ENCODE data around the gene IARS1.
A peak's percentile ranks its signal among the peaks of the same experiment; 100 is the strongest.

IARS1 gene

GRCh38 chr9:92265154-92265553, 28.3 kb downstream of the IARS1 start:
- no peak for TF ChIP-seq YY1 (IDR thresholded peaks at IDR 0.05; ENCODE audit: insufficient read depth, insufficient read length)
- no peak for TF ChIP-seq ZNF274 (IDR thresholded peaks at IDR 0.05; ENCODE audit: low read depth, low read length)
- TF ChIP-seq SUZ12 (IDR thresholded peaks at IDR 0.05; ENCODE audit: extremely low read depth, insufficient read depth, insufficient read length): no peak
- Histone ChIP-seq H3K4me1 (ENCODE audit: insufficient read depth, insufficient read length) (no peaks in the 10 kb centered on the region), H3K36me3 (ENCODE audit: insufficient read depth, insufficient read length, low read length) (peaks cover 100% of the 10 kb centered on the region), H3K9ac (ENCODE audit: insufficient read length, low read depth) (no peak overlapping the region), H3K4me3 (ENCODE audit: insufficient read length, low read depth) (no peak overlapping the region), H3K9me3 (ENCODE audit: insufficient read depth, low read length) (no peaks in the 10 kb centered on the region), H3K27me3 (ENCODE audit: insufficient read depth, insufficient read length) (no peaks in the 10 kb centered on the region)
- no peak for DNase-seq (ENCODE audit: low read depth, low spot score)

DNA sequence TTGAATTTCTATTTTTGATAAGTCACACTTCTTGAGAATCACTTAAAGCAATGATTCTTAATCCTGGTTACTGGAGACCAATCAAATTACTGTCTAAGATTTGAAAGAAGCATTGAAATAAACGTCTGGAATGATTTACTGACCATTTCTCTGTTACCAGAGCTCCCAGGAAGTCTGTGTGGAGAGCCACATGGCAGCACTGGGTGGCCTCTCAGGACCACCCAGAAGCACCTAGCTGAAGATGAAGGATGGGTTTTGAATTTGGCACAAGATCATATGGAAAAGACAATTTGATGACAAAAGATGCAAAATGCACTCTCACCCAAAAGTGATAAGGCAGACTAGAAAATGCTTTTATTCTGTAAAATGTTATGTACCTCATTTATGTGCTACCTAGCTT, 30.4 kb downstream of the IARS1 start:
- Histone ChIP-seq H3K9ac (ENCODE audit: insufficient read length, low read depth) (no peak overlapping the region), H3K9me3 (ENCODE audit: insufficient read depth, low read length) (no peaks in the 10 kb centered on the region), H3K36me3 (ENCODE audit: insufficient read depth, insufficient read length, low read length) (peaks cover 100% of the 10 kb centered on the region), H3K4me3 (ENCODE audit: insufficient read length, low read depth) (no peak overlapping the region), H3K4me1 (ENCODE audit: insufficient read depth, insufficient read length) (no peaks in the 10 kb centered on the region), H3K27me3 (ENCODE audit: insufficient read depth, insufficient read length) (no peaks in the 10 kb centered on the region)
- no peak for DNase-seq (ENCODE audit: low read depth, low spot score)
- TF ChIP-seq YY1 (IDR thresholded peaks at IDR 0.05; ENCODE audit: insufficient read depth, insufficient read length) (no peak), SUZ12 (IDR thresholded peaks at IDR 0.05; ENCODE audit: extremely low read depth, insufficient read depth, insufficient read length) (no peak), ZNF274 (IDR thresholded peaks at IDR 0.05; ENCODE audit: low read depth, low read length) (no peak)

DNA sequence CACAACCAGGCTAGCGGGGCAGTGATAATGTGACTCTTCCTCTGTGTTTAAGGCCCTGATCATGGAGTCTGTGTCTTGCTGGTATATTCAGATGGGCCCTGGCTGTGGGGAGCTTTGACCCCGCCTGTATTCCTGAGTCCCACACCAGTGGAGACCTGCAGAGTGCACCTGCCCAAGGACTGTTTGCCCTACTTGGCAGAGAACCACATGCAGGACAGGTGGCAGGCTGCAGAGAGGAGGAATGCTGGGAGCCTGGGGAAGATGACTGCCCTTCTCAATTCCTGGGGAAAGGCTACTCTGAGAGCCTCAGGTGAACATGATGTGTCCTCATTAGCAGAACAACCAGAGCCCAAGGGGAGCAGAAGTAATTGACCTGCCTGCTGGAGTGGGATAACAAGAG, 36.2 kb downstream of the IARS1 start:
- TF ChIP-seq ZNF274 (IDR thresholded peaks at IDR 0.05; ENCODE audit: low read depth, low read length): no peak
- TF ChIP-seq SUZ12 (IDR thresholded peaks at IDR 0.05; ENCODE audit: extremely low read depth, insufficient read depth, insufficient read length): no peak
- no peak for TF ChIP-seq YY1 (IDR thresholded peaks at IDR 0.05; ENCODE audit: insufficient read depth, insufficient read length)
- H3K27me3 ChIP-seq (ENCODE audit: insufficient read depth, insufficient read length): no peaks in the 10 kb centered on the region
- H3K4me3 ChIP-seq (ENCODE audit: insufficient read length, low read depth): no peak overlapping the region
- peaks cover 100% of the 10 kb centered on the region for H3K36me3 ChIP-seq (ENCODE audit: insufficient read depth, insufficient read length, low read length)
- DNase-seq (ENCODE audit: low read depth, low spot score): no peak
- H3K4me1 ChIP-seq (ENCODE audit: insufficient read depth, insufficient read length): no peaks in the 10 kb centered on the region
- H3K9ac ChIP-seq (ENCODE audit: insufficient read length, low read depth): no peak overlapping the region
- H3K9me3 ChIP-seq (ENCODE audit: insufficient read depth, low read length): no peaks in the 10 kb centered on the region

DNA sequence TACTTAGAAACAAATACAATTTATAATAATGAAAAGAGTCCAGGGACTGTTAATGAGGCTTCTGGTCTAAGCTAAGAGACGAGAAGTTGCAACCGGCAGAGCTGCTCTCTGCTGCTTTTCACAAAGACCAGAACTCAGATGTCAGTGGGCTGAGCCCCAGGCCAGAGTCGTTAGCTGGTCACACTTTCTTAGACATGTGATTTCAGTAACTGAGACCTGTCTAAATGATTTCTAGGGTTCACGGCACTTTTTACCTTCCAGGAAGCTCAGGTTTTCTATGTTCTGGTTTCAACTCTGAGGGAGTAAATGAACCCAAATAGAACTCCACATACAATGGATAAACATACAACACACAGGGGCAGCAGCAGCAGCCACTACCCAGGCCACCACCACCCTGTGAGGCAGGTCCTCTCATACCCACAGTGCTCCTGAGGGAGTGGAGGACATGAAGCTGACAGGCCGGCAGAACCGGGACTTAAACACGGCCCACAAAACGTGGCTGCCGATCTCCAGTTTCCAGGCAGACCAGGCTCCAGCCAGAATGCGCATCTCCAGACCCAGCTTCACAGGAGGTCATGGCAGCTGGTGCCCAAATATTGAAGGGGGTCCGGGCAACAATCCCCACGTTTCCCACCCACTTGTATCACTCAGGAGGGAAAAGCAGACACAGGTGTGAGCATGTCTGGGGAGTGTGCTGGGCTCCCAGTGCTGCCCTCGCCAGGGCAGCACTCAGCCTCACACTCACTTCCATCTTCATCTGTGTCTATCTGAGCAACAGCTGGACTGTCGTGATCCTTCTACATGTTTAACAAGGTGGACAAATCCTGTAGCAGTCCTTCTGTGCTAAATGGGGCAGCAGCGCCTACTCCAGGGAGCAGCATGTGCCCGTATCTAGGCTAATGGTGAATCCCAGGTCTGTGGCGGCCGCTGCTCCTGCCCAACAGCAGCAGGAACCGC, 38.8 kb downstream of the IARS1 start:
- Histone ChIP-seq H3K27me3 (ENCODE audit: insufficient read depth, insufficient read length) (no peaks in the 10 kb centered on the region), H3K9ac (ENCODE audit: insufficient read length, low read depth) (peak overlapping the region; percentile 37), H3K4me3 (ENCODE audit: insufficient read length, low read depth) (no peak overlapping the region), H3K36me3 (ENCODE audit: insufficient read depth, insufficient read length, low read length) (peaks cover 99% of the 10 kb centered on the region), H3K4me1 (ENCODE audit: insufficient read depth, insufficient read length) (no peaks in the 10 kb centered on the region), H3K9me3 (ENCODE audit: insufficient read depth, low read length) (no peaks in the 10 kb centered on the region)
- TF ChIP-seq SUZ12 (IDR thresholded peaks at IDR 0.05; ENCODE audit: extremely low read depth, insufficient read depth, insufficient read length) (no peak), ZNF274 (IDR thresholded peaks at IDR 0.05; ENCODE audit: low read depth, low read length) (no peak), YY1 (IDR thresholded peaks at IDR 0.05; ENCODE audit: insufficient read depth, insufficient read length) (no peak)
- no peak for DNase-seq (ENCODE audit: low read depth, low spot score)

GRCh38 chr9:92253656-92254055, 39.8 kb downstream of the IARS1 start:
- H3K9me3 ChIP-seq (ENCODE audit: insufficient read depth, low read length): no peaks in the 10 kb centered on the region
- peaks cover 99% of the 10 kb centered on the region for H3K36me3 ChIP-seq (ENCODE audit: insufficient read depth, insufficient read length, low read length)
- H3K27me3 ChIP-seq (ENCODE audit: insufficient read depth, insufficient read length): no peaks in the 10 kb centered on the region
- TF ChIP-seq SUZ12 (IDR thresholded peaks at IDR 0.05; ENCODE audit: extremely low read depth, insufficient read depth, insufficient read length) (no peak), YY1 (IDR thresholded peaks at IDR 0.05; ENCODE audit: insufficient read depth, insufficient read length) (no peak), ZNF274 (IDR thresholded peaks at IDR 0.05; ENCODE audit: low read depth, low read length) (no peak)
- H3K9ac ChIP-seq (ENCODE audit: insufficient read length, low read depth): no peak overlapping the region
- no peaks in the 10 kb centered on the region for H3K4me1 ChIP-seq (ENCODE audit: insufficient read depth, insufficient read length)
- DNase-seq (ENCODE audit: low read depth, low spot score): no peak
- no peak overlapping the region for H3K4me3 ChIP-seq (ENCODE audit: insufficient read length, low read depth)

DNA sequence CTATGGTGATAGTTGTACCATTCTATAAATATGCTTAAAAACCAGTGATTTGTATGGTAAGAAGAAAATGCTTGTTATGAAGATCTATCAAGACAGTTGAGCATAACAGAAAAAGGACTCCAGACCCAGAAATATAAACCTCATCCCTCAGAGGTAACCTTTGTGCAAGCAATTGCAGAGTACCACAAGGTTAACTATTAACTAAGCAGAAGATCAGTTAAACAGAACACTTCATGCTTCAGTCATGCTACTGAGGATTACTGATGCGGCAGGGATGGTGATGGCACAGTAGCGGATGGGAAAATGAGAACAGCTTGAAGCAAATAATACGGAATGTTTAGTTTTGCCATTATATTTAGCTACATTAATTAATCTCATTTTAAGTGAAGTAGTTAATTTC, 45.5 kb downstream of the IARS1 start:
- no peaks in the 10 kb centered on the region for H3K9me3 ChIP-seq (ENCODE audit: insufficient read depth, low read length)
- H3K27me3 ChIP-seq (ENCODE audit: insufficient read depth, insufficient read length): no peaks in the 10 kb centered on the region
- no peak overlapping the region for H3K9ac ChIP-seq (ENCODE audit: insufficient read length, low read depth)
- TF ChIP-seq SUZ12 (IDR thresholded peaks at IDR 0.05; ENCODE audit: extremely low read depth, insufficient read depth, insufficient read length) (no peak), ZNF274 (IDR thresholded peaks at IDR 0.05; ENCODE audit: low read depth, low read length) (no peak), YY1 (IDR thresholded peaks at IDR 0.05; ENCODE audit: insufficient read depth, insufficient read length) (no peak)
- no peak for DNase-seq (ENCODE audit: low read depth, low spot score)
- no peaks in the 10 kb centered on the region for H3K4me1 ChIP-seq (ENCODE audit: insufficient read depth, insufficient read length)
- H3K36me3 ChIP-seq (ENCODE audit: insufficient read depth, insufficient read length, low read length): peaks cover 98% of the 10 kb centered on the region
- no peak overlapping the region for H3K4me3 ChIP-seq (ENCODE audit: insufficient read length, low read depth)

- Histone ChIP-seq H3K9ac (ENCODE audit: insufficient read length, low read depth) (no peak overlapping the region), H3K4me3 (ENCODE audit: insufficient read length, low read depth) (no peak overlapping the region), H3K9me3 (ENCODE audit: insufficient read depth, low read length) (no peaks in the 10 kb centered on the region), H3K27me3 (ENCODE audit: insufficient read depth, insufficient read length) (no peaks in the 10 kb centered on the region), H3K4me1 (ENCODE audit: insufficient read depth, insufficient read length) (no peaks in the 10 kb centered on the region), H3K36me3 (ENCODE audit: insufficient read depth, insufficient read length, low read length) (peaks cover 98% of the 10 kb centered on the region)
- TF ChIP-seq ZNF274 (IDR thresholded peaks at IDR 0.05; ENCODE audit: low read depth, low read length) (no peak), YY1 (IDR thresholded peaks at IDR 0.05; ENCODE audit: insufficient read depth, insufficient read length) (no peak), SUZ12 (IDR thresholded peaks at IDR 0.05; ENCODE audit: extremely low read depth, insufficient read depth, insufficient read length) (no peak)
- DNase-seq (ENCODE audit: low read depth, low spot score): no peak
These were observed 46.2 kb downstream of the IARS1 start for GRCh38 chr9:92247296-92247695.
